ENCODE measurements around the gene RHBDD2.
"Not testable (repeated sequence)": the region's sequence is repeated elsewhere in the genome, so short reads cannot be mapped to it uniquely, and the experiment has no call there.

Gene RHBDD2

GRCh38 chr7:75845132-75845531 is 33.7 kb upstream of the RHBDD2 start:
- H3K27ac ChIP-seq (ENCODE audit: low read length); H3K4me3 ChIP-seq (ENCODE audit: low read length); H3K36me3 ChIP-seq (ENCODE audit: insufficient read depth, low read depth, low read length); H3K9me3 ChIP-seq (ENCODE audit: insufficient read depth, low read depth, low read length); H3K27me3 ChIP-seq (ENCODE audit: insufficient read depth, low read length); H3K4me1 ChIP-seq (ENCODE audit: insufficient read depth, low read length); H3K9ac ChIP-seq (ENCODE audit: low read depth, low read length): not testable (repeated sequence)

DNA sequence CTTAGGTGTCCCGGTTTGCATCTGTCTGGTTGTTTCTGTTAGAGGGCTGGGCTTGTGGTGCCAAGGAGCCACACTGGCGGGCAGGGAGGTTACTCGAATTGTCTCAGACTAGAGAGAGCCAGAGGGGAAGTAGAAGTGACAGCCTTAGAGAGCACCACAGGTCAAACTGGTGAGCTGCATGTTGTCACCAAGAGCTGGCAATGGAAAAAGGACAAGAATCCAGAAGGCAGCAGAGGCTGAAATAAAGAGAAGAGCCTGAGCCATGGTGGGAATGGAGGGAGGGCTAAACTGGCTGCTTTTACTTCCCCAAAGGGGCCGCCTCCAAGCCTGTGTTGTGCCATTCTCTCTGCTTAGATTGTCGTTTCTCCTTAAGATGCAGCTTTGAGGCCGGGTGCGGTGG is 31.1 kb upstream of the RHBDD2 start:
- Histone ChIP-seq H3K9me3 (ENCODE audit: insufficient read depth, low read depth, low read length) (no peaks in the 10 kb centered on the region), H3K4me3 (ENCODE audit: low read length) (no peak overlapping the region), H3K27me3 (ENCODE audit: insufficient read depth, low read length) (no peaks in the 10 kb centered on the region), H3K9ac (ENCODE audit: low read depth, low read length) (no peak overlapping the region), H3K4me1 (ENCODE audit: insufficient read depth, low read length) (no peaks in the 10 kb centered on the region), H3K36me3 (ENCODE audit: insufficient read depth, low read depth, low read length) (no peaks in the 10 kb centered on the region), H3K27ac (ENCODE audit: low read length) (no peak overlapping the region)

DNA sequence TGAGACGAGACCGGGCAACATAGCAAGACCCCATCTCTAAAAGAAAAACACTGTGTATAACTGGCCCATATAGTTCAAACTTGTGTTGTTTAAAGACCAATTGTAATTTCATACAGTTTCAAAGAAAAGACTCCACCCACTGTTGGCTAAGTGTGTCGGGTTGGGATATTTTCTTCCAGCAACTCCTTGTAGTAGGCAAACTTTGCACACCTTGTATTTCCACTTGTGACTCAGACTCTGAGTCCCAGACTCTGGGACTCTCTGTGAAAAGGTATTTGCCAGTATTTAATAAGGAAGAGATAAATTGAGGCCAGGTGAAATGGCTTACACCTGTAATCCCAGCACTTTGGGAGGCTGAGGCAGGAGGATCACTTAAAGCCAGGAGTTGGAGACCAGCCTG is 29.3 kb upstream of the RHBDD2 start:
- Histone ChIP-seq H3K4me3 (ENCODE audit: low read length) (no peak overlapping the region), H3K27ac (ENCODE audit: low read length) (no peak overlapping the region), H3K4me1 (ENCODE audit: insufficient read depth, low read length) (no peaks in the 10 kb centered on the region)

GRCh38 chr7:75850235-75850634 is 28.6 kb upstream of the RHBDD2 start:
- Histone ChIP-seq H3K27me3 (ENCODE audit: insufficient read depth, low read length) (no peaks in the 10 kb centered on the region), H3K4me1 (ENCODE audit: insufficient read depth, low read length) (no peaks in the 10 kb centered on the region), H3K27ac (ENCODE audit: low read length) (no peak overlapping the region), H3K9me3 (ENCODE audit: insufficient read depth, low read depth, low read length) (no peaks in the 10 kb centered on the region), H3K4me3 (ENCODE audit: low read length) (no peak overlapping the region), H3K36me3 (ENCODE audit: insufficient read depth, low read depth, low read length) (no peaks in the 10 kb centered on the region), H3K9ac (ENCODE audit: low read depth, low read length) (no peak overlapping the region)

More for the DNA sequence above, 29.3 kb upstream of the RHBDD2 start:
- H3K9me3 ChIP-seq (ENCODE audit: insufficient read depth, low read depth, low read length) = no peaks in the 10 kb centered on the region
- no peaks in the 10 kb centered on the region for H3K27me3 ChIP-seq (ENCODE audit: insufficient read depth, low read length)
- H3K36me3 ChIP-seq (ENCODE audit: insufficient read depth, low read depth, low read length) = no peaks in the 10 kb centered on the region
- H3K9ac ChIP-seq (ENCODE audit: low read depth, low read length) = no peak overlapping the region

DNA sequence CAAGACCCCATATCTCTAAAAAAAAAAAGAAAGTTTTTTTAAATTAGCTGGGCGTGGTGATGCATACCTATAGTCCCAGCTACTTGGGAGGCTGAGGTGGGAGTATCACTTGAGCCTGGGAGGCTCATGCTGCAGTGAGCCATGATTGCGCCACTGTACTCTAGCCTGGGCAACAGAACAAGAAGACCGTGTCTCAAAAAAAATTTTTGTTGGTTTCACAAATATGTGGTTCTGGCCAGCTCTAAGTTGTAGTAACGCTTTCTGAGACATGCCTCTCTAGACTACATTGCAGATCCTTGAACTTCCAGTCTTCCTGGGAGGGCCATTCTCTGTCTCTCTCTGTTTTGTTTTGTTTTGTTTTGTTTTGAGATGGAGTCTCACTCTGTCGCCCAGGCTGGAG is 24.6 kb upstream of the RHBDD2 start:
- Histone ChIP-seq H3K27me3 (ENCODE audit: insufficient read depth, low read length) (no peaks in the 10 kb centered on the region), H3K4me1 (ENCODE audit: insufficient read depth, low read length) (no peaks in the 10 kb centered on the region), H3K27ac (ENCODE audit: low read length) (no peak overlapping the region), H3K9me3 (ENCODE audit: insufficient read depth, low read depth, low read length) (no peaks in the 10 kb centered on the region), H3K36me3 (ENCODE audit: insufficient read depth, low read depth, low read length) (no peaks in the 10 kb centered on the region), H3K4me3 (ENCODE audit: low read length) (no peak overlapping the region), H3K9ac (ENCODE audit: low read depth, low read length) (no peak overlapping the region)

DNA sequence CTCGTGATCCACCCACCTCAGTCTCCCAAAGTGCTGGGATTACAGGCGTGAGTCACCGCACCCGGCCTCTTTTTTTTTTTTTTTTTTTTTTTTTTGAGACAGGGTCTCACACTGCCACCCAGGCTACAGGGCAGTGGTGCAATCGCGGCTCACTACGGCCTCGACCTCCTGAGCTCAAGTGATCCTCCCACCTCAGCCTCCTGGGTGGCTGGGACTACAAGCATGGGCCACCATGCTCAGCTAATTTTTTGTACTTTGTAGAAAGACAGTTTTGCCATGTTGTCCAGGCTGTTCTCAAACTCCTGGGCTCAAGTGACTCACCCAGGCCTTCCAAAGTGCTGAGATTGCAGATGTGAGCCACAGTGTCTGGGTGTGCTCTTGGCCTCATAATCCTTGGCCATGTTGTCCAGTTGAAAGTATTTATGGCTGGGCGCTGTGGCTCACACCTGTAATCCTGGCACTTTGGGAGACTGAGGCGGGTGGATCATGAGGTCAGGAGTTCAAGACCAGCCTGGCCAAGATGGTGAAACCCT is 24.0 kb upstream of the RHBDD2 start:
- H3K27ac ChIP-seq (ENCODE audit: low read length); H3K36me3 ChIP-seq (ENCODE audit: insufficient read depth, low read depth, low read length); H3K4me3 ChIP-seq (ENCODE audit: low read length); H3K9me3 ChIP-seq (ENCODE audit: insufficient read depth, low read depth, low read length); H3K4me1 ChIP-seq (ENCODE audit: insufficient read depth, low read length); H3K27me3 ChIP-seq (ENCODE audit: insufficient read depth, low read length); H3K9ac ChIP-seq (ENCODE audit: low read depth, low read length): not testable (repeated sequence)

GRCh38 chr7:75856536-75856935 is 22.3 kb upstream of the RHBDD2 start:
- no peaks in the 10 kb centered on the region for H3K27me3 ChIP-seq (ENCODE audit: insufficient read depth, low read length)
- H3K9me3 ChIP-seq (ENCODE audit: insufficient read depth, low read depth, low read length) = no peaks in the 10 kb centered on the region
- no peak overlapping the region for H3K9ac ChIP-seq (ENCODE audit: low read depth, low read length)
- H3K4me1 ChIP-seq (ENCODE audit: insufficient read depth, low read length) = no peaks in the 10 kb centered on the region
- H3K4me3 ChIP-seq (ENCODE audit: low read length) = no peak overlapping the region
- no peak overlapping the region for H3K27ac ChIP-seq (ENCODE audit: low read length)
- H3K36me3 ChIP-seq (ENCODE audit: insufficient read depth, low read depth, low read length) = no peaks in the 10 kb centered on the region

GRCh38 chr7:75858410-75858809 is 20.4 kb upstream of the RHBDD2 start:
- Histone ChIP-seq H3K9ac (ENCODE audit: low read depth, low read length) (no peak overlapping the region), H3K4me3 (ENCODE audit: low read length) (no peak overlapping the region), H3K36me3 (ENCODE audit: insufficient read depth, low read depth, low read length) (no peaks in the 10 kb centered on the region), H3K9me3 (ENCODE audit: insufficient read depth, low read depth, low read length) (no peaks in the 10 kb centered on the region), H3K27ac (ENCODE audit: low read length) (no peak overlapping the region), H3K27me3 (ENCODE audit: insufficient read depth, low read length) (no peaks in the 10 kb centered on the region), H3K4me1 (ENCODE audit: insufficient read depth, low read length) (no peaks in the 10 kb centered on the region)

DNA sequence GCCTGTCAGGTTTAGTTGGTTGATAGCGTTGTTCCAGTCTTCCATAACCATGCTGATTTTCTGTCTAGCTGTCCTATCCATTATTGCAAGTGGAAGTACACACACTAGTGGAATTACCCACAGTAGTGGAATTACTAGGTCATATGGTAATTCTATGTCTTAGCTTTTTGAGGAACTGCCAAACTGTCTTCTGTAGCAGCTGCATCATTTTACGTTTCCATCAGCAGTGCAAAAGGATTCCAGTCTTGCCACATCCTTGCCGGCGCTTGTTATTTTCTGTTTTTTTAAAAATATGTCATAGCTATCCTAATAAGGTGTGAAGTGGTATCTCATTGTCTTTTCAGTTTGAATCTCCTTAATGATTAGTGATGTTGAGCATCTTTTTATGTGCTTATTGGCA is 17.2 kb upstream of the RHBDD2 start:
- no peak overlapping the region for H3K9ac ChIP-seq (ENCODE audit: low read depth, low read length)
- H3K4me1 ChIP-seq (ENCODE audit: insufficient read depth, low read length) = no peaks in the 10 kb centered on the region; the same call in 1 of the 2 replicates
- H3K36me3 ChIP-seq (ENCODE audit: insufficient read depth, low read depth, low read length) = no peaks in the 10 kb centered on the region
- no peak overlapping the region for H3K4me3 ChIP-seq (ENCODE audit: low read length)
- H3K27me3 ChIP-seq (ENCODE audit: insufficient read depth, low read length) = no peaks in the 10 kb centered on the region
- no peaks in the 10 kb centered on the region for H3K9me3 ChIP-seq (ENCODE audit: insufficient read depth, low read depth, low read length)
- H3K27ac ChIP-seq (ENCODE audit: low read length) = no peak overlapping the region

GRCh38 chr7:75864251-75864650 is 14.6 kb upstream of the RHBDD2 start:
- not testable (repeated sequence) for H3K36me3 ChIP-seq (ENCODE audit: insufficient read depth, low read depth, low read length); H3K27me3 ChIP-seq (ENCODE audit: insufficient read depth, low read length); H3K4me1 ChIP-seq (ENCODE audit: insufficient read depth, low read length); H3K9me3 ChIP-seq (ENCODE audit: insufficient read depth, low read depth, low read length); H3K27ac ChIP-seq (ENCODE audit: low read length); H3K4me3 ChIP-seq (ENCODE audit: low read length); H3K9ac ChIP-seq (ENCODE audit: low read depth, low read length)

DNA sequence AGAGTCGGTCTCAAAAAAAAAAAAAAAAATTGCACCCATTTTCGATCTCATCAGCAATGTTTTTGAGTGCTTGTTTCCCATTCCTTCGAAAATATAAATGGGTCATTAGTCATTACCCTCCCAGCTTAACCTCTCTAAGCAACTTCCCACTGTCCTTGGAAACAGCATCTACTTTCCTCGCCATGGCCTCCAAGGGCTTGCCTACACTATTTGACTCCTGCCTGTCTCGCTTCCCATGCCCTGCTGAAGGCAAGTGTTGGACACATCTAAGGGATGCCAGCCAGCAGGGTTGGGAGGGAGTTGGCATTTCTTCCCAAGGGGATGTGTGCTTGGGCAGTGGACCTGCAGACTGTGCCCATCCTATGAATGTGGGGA is 12.7 kb upstream of the RHBDD2 start:
- H3K36me3 ChIP-seq (ENCODE audit: insufficient read depth, low read depth, low read length) = no peaks in the 10 kb centered on the region
- no peak overlapping the region for H3K9ac ChIP-seq (ENCODE audit: low read depth, low read length)
- no peak overlapping the region for H3K27ac ChIP-seq (ENCODE audit: low read length)
- peaks cover 3% of the 10 kb centered on the region for H3K4me1 ChIP-seq (ENCODE audit: insufficient read depth, low read length)
- H3K9me3 ChIP-seq (ENCODE audit: insufficient read depth, low read depth, low read length) = no peaks in the 10 kb centered on the region
- H3K27me3 ChIP-seq (ENCODE audit: insufficient read depth, low read length) = no peaks in the 10 kb centered on the region
- H3K4me3 ChIP-seq (ENCODE audit: low read length) = no peak overlapping the region

GRCh38 chr7:75866489-75867389 is 12.1 kb upstream of the RHBDD2 start:
- H3K9me3 ChIP-seq (ENCODE audit: insufficient read depth, low read depth, low read length) = no peaks in the 10 kb centered on the region
- H3K27me3 ChIP-seq (ENCODE audit: insufficient read depth, low read length) = no peaks in the 10 kb centered on the region
- H3K27ac ChIP-seq (ENCODE audit: low read length) = no peak overlapping the region
- peaks cover 3% of the 10 kb centered on the region for H3K4me1 ChIP-seq (ENCODE audit: insufficient read depth, low read length)
- no peak overlapping the region for H3K4me3 ChIP-seq (ENCODE audit: low read length)
- no peak overlapping the region; the same call in 1 of the 2 replicates for H3K9ac ChIP-seq (ENCODE audit: low read depth, low read length)
- H3K36me3 ChIP-seq (ENCODE audit: insufficient read depth, low read depth, low read length) = no peaks in the 10 kb centered on the region

Measured in iPS-20b (cell line).